ENCODE measurements around the gene KRTAP10-3.

KRTAP10-3 gene

GRCh38 chr21:44527156-44527982, 31.2 kb downstream of the KRTAP10-3 start:
- DNase-seq = no peak

- DNase-seq = no peak
Observed at GRCh38 chr21:44526096-44526997, 32.2 kb downstream of the KRTAP10-3 start.

- DNase-seq = peak; percentile 4
Observed at GRCh38 chr21:44525391-44526095, 33.1 kb downstream of the KRTAP10-3 start.

DNA sequence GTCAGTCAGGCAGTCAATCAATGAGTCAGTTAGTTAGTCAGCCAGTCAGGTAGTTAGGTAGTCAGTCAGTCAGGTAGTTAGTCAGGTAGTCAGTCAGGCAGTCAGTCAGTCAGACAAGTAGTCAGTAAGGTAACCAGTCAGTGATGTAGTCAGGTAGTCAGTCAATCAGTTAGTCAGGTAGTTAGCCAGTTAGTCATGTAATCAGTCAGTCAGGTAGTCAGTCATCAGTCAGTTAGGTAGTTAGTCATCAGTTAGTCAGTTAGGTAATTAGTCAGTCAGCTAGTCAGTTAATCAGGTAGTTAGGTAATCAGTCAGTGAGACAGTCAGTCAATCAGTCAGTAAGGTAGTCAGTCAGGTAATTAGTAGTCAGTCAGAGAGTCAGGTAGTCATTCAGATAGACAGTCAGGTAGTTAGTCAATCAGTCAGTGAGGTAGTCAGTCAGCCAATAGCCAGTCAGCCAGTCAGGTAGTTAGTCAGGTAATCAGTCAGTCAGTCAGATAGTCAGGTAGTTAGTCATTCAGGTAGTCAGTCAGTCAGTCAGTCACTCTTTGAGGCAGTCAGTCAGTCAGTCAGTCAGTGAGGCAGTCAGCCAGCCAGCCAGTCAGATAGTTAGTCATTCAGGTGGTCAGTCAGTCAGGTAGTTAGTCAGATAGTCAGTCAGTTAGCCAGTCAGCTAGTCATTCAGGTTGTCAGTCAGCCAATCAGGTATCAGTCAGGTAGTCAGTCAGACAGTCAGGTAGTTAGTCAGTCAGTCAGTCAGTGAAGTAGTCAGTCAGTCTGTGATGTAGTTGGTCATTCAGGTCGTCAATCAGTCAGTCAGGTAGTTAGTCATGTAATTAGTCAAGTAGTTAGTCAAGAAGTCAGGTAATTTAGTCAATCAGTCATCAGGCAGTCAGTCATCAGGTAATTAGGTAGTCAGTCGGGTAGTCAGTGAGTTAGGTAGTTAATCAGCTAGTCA, 33.9 kb downstream of the KRTAP10-3 start:
- DNase-seq = no peak

GRCh38 chr21:44523567-44524413, 34.8 kb downstream of the KRTAP10-3 start:
- no peak for DNase-seq

DNA sequence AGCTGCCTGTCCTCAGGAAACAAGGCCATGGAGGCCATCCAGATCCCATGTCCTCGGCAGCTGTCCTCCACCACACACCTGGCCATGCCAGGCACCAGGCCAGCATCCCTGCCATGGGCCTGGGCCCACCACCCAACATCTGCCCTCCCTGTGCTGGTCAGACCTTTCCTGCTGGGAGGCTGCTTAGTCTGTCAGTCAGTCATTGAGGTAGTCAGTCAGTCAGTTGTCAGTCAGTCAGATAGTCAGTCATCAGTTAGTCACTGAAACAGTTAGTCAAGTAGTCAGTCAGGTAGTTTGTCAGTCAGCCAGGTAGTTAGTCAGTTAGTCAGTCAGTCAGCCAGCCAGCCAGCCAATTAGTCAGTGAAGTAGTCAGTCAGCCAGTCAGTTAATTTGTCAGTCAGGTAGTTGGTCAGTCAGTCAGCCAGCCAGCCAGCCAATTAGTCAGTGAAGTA, 35.8 kb downstream of the KRTAP10-3 start:
- DNase-seq = no peak

- DNase-seq = no peak
Observed at GRCh38 chr21:44521928-44522752, 36.5 kb downstream of the KRTAP10-3 start.

DNA sequence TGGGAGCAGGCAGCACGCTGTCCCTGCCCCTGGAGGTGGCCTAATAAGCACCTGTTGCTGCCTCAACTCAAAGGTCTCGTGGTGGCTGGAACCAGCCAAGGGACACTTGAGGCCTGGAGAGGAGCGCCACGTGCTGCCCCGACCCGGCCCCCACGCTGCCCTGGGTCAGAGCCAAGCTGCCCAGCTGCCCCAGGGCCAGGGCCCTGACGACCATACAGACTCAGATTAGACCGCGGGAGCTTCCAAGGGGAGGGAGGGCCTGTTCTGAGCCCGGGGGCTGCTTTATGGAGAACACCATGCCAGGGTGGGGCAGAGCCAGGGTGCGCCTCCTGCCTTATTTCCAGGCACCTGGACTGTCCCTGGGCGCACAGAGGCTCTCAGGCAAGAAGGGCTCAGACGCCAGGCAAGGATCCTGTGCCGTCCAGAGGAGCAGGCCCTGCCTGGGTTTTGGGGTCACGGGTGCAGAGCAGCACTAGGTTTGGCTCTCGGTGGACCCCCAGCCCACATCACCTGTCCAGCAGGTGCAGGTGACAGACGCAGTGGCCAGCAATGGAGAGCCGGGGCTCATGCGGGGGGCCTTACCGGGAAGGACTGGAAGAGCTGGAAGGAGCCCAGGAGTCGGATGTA, 37.2 kb downstream of the KRTAP10-3 start:
- no peak for DNase-seq

DNA sequence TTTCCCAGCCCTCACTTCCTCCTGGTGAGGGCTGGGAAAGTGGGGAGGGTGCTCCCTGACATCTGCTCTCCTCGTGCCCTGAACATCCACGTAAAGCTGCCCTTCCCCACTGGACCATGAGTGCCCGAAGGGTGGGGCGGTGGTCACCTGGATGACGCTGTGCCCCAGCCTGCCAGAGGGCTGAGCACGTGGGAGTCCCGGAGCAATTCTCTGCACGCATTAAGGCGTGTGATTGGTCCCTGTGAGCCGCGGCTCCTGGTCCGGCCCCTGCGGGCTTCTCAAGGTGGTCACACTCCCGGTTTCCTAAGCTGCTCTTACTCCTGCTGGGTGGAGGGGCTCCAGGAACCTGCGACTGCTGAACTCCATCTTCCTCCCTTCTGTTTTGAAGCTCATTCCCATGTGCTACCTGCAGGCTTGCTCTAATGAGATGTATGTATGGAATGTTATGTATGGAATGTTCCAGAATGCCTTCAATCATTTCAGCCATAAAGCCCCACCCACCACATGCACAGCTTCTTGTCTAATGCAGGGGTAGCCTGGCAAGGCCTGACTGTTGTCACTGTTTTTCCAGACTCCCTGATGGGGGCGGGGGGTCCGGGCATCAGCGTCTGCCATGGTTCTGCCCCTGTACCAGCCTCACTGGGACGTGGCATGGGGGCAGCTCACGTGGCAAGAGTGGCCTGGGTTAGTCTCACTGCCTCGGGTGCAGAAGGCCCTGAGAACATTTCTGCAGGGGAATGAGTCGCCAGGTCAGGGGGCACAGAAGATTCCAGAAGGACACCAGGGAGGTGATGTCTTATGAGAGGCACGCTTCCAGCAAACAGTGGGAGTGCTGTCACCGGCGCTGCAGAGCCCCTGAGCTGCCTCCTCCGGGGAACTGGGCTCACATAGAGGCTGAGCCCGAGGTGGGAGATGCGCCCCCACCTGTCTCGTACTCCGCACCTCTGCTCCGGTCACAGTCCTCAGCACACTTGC, 38.0 kb downstream of the KRTAP10-3 start:
- DNase-seq = no peak

DNA sequence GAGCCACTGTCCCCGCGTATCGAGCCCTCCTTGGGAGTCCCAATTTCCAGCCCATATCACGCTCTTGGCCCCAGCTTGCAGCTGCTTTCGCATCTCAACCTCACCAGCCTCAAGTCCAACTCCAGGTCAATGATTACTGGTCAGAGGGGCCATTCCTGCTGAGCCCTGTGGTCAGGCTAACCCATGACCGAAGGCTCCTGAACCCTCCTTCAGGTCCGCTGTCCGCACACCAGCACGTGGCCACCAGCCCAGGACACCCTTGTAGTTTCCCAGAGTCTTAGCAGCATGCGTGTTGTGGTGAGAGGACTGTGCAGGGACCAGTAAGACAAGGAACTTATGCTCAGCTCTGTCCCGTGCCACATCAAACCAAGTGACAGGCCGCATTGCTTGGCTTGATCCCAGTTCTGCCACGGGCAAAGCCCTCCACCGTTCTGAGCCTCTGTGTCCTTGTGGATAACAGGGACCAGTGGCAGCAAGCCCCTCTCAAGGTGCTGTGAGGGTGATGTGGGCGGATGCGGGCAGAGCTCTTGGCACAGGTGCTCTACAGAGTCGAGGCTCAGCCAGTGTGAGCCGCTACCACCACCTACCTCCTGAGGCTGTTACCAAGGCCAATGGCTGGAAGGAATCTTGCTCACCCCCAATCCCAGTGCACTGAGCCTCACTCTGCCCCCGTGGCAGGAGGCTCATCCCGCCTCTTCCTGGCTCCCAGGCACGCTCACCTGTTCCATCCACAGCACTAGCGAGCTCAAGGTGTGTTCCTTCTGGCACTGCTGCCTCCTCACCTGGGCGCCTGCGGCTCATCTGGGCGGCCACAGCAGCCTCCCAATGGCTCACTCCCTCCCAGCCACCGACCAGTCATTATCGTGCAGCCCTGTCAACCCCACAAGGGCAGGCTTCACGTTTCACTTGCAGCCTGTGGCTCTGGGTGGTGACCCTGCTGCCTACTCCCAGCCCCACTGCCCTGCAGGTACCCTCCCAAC, 39.0 kb downstream of the KRTAP10-3 start:
- DNase-seq = no peak

DNA sequence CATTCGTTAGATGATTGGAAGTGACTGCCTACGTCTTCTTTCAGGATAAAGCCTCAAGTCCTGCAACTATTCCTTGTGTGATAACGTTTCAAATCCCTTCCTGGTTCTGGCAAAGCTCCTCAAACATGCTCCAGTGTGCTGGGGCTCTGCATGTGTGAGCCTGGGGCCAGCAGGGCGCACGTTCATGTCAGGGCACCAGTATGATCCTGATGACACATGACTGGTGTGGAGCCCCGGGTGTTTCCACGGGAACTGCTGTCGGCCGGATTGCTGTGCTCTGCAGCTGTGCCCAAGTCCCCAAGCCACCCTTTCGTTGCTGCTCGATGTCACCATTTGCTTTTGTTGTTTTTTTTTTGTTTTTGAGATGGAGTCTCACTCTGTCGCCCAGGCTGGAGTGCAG, 39.9 kb downstream of the KRTAP10-3 start:
- no peak for DNase-seq

GRCh38 chr21:44517175-44517899, 41.3 kb downstream of the KRTAP10-3 start:
- DNase-seq = no peak

DNA sequence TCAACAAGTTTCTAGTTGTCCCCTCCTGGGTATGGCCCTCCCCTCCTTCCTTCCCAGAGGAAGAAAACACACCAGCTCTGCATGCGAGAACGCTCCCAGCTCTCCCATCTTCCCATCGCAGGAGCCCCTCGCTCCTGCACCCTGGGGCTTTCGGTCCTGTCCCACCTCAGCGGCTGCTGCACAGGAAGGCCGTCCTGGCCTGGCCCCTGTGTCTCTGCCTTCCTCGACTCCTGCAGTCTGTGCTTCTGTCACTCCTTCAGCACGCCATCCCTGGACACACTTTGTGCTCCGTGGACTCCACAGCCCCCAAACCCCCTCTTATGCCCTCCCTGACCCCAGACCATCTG, 41.8 kb downstream of the KRTAP10-3 start:
- DNase-seq = no peak

GRCh38 chr21:44516342-44516741, 42.3 kb downstream of the KRTAP10-3 start:
- no peak for DNase-seq

GRCh38 chr21:44515359-44516165, 43.0 kb downstream of the KRTAP10-3 start:
- no peak for DNase-seq
